Activated CD8-positive, alpha-beta memory T cell treated with anti-CD3 and anti-CD28 coated beads, Interleukin-2, amount 50 U/mL, for 24 hours (primary cell): ENCODE results near the gene UNK.

Experiments
- DNase-seq: peaks from one replicate; pipeline ENCODE4 v3.0.0-alpha.2; 2020; ENCODE audit errors: extremely low read depth

UNK gene

GRCh38 chr17:75820094-75821080 is 35.8 kb downstream of the UNK start:
- DNase-seq: no peak

GRCh38 chr17:75821552-75821951 is 36.9 kb downstream of the UNK start:
- DNase-seq: no peak

GRCh38 chr17:75822119-75822799 is 37.7 kb downstream of the UNK start:
- DNase-seq: no peak

- DNase-seq: no peak
Observed at GRCh38 chr17:75822800-75823166, 38.2 kb downstream of the UNK start.

GRCh38 chr17:75823257-75824041 is 38.8 kb downstream of the UNK start:
- DNase-seq: no peak

GRCh38 chr17:75824050-75824552 is 39.5 kb downstream of the UNK start:
- DNase-seq: no peak

GRCh38 chr17:75824666-75825065 is 40.1 kb downstream of the UNK start:
- DNase-seq: no peak

DNA sequence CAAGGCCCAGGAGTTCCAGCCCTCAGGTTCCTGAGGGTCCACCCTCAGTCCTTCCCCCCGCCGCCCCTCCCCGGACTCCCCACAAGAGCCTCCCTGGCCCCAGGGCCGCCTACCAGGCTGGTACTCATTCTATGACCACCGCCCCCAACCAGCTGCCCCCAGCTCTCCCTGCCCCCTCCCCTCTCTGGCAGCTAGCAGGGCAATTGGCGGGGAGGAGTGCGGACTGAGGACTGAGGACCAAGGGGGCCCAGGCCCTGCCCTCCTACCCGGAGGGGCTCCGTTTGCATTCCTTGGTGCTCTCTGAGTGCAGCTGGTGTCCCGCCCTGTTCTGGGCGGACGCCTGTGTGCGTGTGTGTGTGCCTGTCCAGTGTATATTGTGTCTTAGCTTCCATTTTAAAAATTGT is 40.5 kb downstream of the UNK start:
- no peak for DNase-seq

GRCh38 chr17:75825748-75826370 is 41.3 kb downstream of the UNK start:
- DNase-seq: no peak

DNA sequence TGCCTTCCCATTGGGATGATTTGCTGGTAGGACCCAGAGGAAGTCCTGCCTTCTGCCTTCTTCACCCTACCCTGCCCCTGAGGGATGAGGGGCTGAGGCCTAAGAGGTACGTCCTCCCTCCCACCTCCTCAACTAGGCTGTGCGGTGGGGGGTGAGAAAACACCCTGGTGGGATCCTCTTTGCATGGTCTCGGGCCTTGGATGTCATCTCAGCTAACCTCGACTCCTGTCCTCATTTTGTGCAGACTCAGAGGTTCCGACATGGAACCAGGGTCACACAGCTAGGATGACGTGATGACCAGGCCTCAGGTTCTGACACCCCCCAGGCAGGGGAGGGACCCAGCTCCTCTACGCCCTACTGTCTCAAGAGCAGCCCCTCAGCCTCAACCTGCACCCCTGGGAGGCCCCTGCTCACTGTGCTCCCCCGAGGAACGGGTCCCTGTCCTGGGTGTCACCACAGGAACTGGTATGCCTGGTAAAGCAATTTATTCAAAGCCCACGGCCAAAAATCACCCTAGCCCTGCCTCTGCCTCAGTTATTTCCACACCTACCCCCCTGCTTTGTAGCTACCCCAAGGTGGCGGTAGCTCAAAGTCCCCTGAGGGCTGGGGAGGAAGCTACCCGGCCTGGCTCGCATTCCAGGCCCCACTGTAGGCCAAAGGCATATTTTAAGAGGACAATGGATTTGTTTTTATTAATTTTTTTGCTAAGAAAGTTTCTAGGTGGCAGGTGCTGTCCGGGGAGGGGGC is 42.1 kb downstream of the UNK start:
- DNase-seq: no peak

GRCh38 chr17:75827308-75828075 is 42.9 kb downstream of the UNK start:
- peak; percentile 46 for DNase-seq

- no peak for DNase-seq
Observed at GRCh38 chr17:75828076-75828400, 43.4 kb downstream of the UNK start.

GRCh38 chr17:75828741-75829140 is 44.1 kb downstream of the UNK start:
- no peak for DNase-seq

GRCh38 chr17:75829747-75830146 is 45.1 kb downstream of the UNK start:
- DNase-seq: no peak

DNA sequence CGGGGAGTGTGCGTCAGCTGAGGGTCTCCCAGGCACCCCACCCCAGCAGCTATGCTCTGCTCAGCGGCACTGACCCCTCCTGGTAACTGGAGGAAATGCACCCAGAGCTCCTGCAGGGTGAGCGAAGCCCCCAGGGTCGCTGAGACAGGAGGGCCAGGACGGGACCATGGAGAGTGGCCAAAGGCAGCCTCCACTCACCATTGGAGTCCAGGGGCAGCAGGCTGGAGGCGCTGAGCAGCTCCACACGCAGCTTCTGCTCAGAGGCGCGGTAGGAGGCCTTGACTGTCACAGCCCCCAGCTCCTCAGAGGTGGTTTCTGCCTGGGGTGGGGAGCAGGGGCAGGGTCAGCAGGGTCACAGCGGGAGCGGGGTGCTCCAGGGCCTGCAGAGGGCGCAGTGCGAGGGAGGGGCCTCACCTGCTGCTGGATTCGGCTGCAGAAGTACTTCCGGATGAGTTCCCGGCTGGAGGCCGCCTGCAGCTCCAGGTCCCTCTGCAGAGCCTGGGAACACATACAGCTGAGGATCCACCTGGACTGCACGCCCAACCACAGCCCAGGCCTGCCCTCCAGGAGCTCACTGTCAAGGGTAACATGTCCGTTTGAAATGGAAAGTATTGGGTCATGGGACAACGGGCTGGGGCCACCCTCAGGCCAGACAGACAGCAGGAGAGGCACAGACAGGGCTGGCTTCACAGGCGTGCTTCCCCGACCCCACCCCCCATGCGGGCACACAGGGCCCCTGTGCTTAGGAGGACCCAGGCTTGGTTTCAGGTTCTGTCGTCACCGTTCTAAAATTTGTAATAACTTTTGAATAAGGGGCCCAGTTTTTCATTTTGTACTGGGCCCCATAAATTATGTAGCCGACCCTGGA is 45.8 kb downstream of the UNK start:
- DNase-seq: no peak

DNA sequence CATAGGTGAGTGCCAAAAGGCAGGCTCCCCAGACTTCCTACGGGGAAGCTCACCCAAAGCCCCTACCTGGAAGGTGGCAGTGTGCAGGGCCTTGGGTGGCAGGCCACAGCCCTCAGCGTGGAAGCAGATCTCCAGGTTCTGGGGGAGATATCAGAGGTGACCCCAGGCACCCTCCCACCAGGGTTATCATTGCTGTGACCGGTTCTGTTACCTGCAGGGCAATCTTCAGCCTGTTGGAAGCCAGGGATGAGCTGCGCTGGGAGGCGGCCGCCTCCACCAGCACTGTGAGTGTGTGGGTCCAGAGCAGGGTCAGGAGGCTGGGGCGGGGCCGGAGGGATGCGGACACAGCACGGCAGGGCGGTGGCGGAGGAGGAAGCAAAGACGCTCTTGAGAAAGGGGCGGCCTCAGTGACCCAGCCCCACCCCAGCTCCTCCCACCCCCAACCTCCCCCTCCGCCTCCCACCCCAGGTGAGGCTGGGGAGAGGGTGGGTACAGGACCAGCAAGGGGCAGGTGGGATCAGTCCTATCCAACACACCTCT is 46.5 kb downstream of the UNK start:
- no peak for DNase-seq

DNA sequence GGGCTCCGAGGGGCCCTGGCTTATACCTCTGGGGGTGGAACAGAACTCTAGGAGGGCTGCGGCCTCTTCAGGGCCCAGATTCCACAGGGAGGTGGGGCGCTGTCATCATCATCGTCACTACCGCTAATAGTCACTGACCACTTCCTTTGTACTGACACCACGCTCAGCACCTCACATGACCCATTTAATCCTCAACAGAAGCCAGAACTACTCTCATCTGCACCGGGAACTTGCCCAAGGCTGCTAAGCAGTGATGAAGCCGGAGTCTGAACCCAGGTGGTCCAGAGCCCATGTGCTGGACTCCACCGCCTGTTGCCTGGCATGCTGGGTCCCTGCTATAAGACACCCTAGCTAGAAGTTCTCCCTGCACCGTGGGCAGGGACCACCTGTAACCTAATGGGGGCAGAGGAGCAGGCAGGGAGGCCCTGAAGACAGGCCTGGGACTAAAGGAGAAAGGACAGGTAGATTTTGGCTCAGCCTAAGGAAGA is 47.6 kb downstream of the UNK start:
- peak; percentile 35 for DNase-seq

DNA sequence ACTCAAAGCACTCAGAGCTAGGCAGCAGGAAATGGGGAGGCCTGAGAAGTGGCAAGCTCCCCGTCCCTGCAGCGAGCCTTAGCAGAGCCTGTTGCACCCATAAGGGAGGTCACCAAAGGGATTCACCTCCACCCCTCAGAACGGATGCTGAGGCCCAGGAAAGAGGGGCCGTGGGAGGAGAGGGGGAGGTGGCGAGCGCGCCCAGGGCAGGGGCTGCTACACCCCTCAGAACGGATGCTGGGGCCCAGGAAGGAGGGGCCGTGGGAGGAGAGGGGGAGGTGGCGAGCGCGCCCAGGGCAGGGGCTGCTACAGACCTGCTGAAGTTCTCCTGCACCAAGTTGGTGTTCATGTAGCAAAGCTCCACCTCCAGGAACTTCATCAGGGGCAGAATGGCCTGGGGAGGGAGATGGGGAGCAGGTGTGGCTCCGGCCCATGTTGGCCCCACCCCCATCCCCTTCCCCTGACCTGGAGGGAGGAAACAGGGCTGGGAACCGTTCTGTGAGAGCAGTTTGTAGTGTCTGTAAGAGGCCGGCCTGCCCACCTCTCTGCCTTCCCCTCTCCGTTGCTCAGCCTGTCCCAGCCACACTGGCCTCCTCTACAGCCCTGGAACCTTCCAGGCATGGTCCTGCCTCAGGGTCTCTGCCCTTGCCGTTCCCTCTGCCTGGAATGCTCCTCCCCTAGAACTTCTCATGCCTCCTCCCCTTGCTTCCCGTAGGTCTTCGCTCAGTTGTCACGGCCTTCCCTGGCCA is 48.2 kb downstream of the UNK start:
- DNase-seq: no peak
